ENCODE data around the gene ZNF618. TPM values are rescaled to one million over a fixed set of nuclear protein-coding genes. Genes with fewer than 3 reads are reported as not detected.

ZNF618 gene
- total and polyA plus RNA-seq, 5 experiments from 2014 or later: 0.47 to 1.1 (median 0.69) TPM

- Mint-ChIP-seq H3K4me3 (no peak overlapping the region), H3K36me3 (peaks cover 0 to 26% (median 6%) of the 10 kb centered on the region in 3 donors), H3K27me3 (peaks cover 0 to 11% (median 6%) of the 10 kb centered on the region in 5 donors), H3K4me1 (peaks cover 0 to 5% (median 0%) of the 10 kb centered on the region in 4 donors), H3K9me3 (peaks cover 0 to 27% (median 11%) of the 10 kb centered on the region in 9 donors), H3K27ac (no peak overlapping the region)
- ATAC-seq (no peak), DNase-seq (no peak)
- POLR2A ChIA-PET: no interaction called here
Measured at GRCh38 chr9:113901221-113901688, 25.1 kb downstream of the ZNF618 start.

DNA sequence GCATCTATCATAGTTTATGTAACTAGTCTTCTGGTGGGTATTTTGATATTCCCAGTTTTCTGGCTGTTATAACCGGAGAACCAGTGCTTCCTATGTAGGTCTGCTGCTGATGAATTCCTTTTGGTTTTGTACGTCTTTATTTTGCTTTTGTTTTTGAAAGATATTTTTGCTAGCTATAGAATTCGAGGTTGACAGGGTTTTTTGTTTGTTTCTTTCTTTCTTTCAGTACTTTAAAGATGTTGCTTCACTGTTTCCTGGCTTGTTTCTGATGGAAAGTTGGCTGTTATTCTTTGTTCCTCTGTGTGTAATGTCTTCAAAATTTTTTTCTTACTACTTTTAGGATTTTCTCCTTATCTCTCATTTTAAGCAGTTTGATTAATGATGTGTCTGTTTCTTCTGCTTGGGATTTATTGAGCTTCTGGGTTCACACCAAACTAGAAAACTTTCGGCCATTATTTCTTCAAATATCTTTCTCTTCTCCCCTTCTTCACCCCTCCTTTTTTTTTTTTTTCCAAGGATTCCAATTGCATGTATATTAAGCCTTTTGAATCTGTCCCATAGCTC lies 27.5 kb downstream of the ZNF618 start:
- no peaks in the 10 kb centered on the region for H3K4me1 Mint-ChIP-seq
- peaks cover 0 to 7% (median 0%) of the 10 kb centered on the region in 5 donors for H3K27me3 Mint-ChIP-seq
- H3K4me3 Mint-ChIP-seq: no peak overlapping the region
- peaks cover 0 to 21% (median 11%) of the 10 kb centered on the region in 9 donors for H3K9me3 Mint-ChIP-seq
- H3K36me3 Mint-ChIP-seq: peaks cover 0 to 17% (median 6%) of the 10 kb centered on the region in 3 donors
- POLR2A ChIA-PET: no interaction called here
- peak overlapping the region in 1 of 10 donors; percentile 7 for H3K27ac Mint-ChIP-seq
- DNase-seq: no peak
- ATAC-seq: no peak

GRCh38 chr9:113906411-113907110 lies 30.5 kb downstream of the ZNF618 start:
- peaks cover 0 to 17% (median 6%) of the 10 kb centered on the region in 3 donors for H3K36me3 Mint-ChIP-seq
- peaks cover 0 to 6% (median 0%) of the 10 kb centered on the region in 5 donors for H3K27me3 Mint-ChIP-seq
- POLR2A ChIA-PET: no interaction called here
- ATAC-seq (no peak), DNase-seq (no peak)
- H3K27ac Mint-ChIP-seq: no peak overlapping the region
- H3K4me1 Mint-ChIP-seq: no peaks in the 10 kb centered on the region
- H3K4me3 Mint-ChIP-seq: no peak overlapping the region
- peaks cover 0 to 21% (median 11%) of the 10 kb centered on the region in 9 donors for H3K9me3 Mint-ChIP-seq

DNA sequence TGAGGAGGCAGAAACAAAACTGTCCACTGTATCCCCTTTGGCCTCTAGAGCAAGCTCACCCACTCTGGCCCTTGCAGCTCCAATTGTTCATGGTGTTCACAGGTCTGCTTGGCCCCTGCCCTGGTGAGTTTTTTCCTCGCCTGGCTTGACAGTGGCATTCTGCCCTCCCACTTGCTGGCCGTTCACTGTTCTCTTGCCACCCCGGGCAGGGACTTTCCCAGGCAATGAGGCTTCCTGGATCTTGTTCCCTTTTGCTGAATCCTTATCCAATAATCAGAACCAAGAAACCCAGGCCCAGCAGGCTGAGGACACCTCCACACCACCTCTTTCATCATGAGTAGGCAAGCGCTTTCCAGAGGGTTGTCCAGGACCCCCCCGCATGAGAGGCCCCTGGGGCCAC lies 31.2 kb downstream of the ZNF618 start:
- POLR2A ChIA-PET: no interaction called here
- no peaks in the 10 kb centered on the region for H3K4me1 Mint-ChIP-seq
- peaks cover 0 to 21% (median 11%) of the 10 kb centered on the region in 9 donors for H3K9me3 Mint-ChIP-seq
- DNase-seq: no peak
- H3K36me3 Mint-ChIP-seq: peaks cover 0 to 17% (median 6%) of the 10 kb centered on the region in 3 donors
- ATAC-seq: no peak
- H3K4me3 Mint-ChIP-seq: no peak overlapping the region
- peaks cover 0 to 6% (median 0%) of the 10 kb centered on the region in 5 donors for H3K27me3 Mint-ChIP-seq
- no peak overlapping the region for H3K27ac Mint-ChIP-seq

DNA sequence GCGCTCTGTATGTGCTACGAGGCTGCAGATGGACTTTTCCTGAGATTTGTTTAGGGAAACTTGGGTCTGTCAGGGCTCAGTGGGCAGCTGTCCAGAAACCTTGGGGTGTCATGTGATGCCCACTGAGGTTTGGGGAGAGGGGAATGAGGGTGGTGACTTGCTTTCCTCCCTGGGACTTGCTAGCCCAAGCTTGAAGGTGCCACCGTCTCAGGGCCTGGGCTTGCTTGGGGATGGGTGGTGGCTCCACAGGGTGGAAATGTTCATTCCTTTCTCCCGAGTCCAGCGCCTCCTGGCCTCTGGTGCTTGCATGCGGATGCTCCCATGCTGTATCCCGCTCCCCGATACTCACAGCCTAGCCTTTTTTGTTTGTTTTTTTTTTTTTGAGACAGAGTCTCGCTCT lies 33.3 kb downstream of the ZNF618 start:
- peaks cover 0 to 7% (median 2%) of the 10 kb centered on the region in 9 donors for H3K9me3 Mint-ChIP-seq
- ATAC-seq: no peak

DNA sequence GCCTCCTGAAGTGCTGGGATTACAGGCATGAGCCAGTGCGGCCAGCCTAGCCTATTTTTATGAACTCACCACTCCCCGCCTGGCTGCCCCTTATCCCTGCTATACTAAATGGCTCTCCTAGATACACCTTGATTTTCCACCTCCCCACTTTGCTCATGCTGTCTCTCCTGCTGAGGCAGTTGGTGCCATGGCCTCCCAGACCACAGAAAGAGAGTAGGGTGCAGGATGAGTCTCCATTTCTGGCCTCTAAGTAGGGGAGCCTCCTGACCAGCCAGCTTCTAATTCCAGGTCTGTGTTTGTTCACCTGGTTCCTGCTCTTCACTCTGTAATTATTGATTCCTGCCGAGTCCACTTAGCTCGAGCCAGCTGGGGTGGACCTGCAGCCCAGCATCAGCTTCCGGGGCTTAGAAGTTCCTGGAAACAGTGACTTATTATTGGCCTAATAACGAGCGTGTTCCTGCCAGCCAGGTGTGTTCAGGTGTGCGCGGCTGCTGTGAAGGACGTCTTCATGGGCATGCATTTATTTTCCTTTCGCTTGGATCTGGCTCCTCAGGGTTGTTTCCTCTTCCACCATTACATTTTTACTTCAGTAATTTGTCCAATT lies 34.0 kb downstream of the ZNF618 start:
- no peaks in the 10 kb centered on the region for H3K4me1 Mint-ChIP-seq
- H3K27me3 Mint-ChIP-seq: peaks cover 0 to 6% (median 0%) of the 10 kb centered on the region in 5 donors
- ATAC-seq (no peak), DNase-seq (no peak)
- peaks cover 0 to under 1% (median 0%) of the 10 kb centered on the region in 9 donors for H3K9me3 Mint-ChIP-seq
- no peaks in the 10 kb centered on the region for H3K36me3 Mint-ChIP-seq
- POLR2A ChIA-PET: no interaction called here
- H3K27ac Mint-ChIP-seq: peak overlapping the region in 1 of 10 donors; percentile 66
- no peak overlapping the region for H3K4me3 Mint-ChIP-seq

More for the DNA sequence above, 33.3 kb downstream of the ZNF618 start:
- H3K4me1 Mint-ChIP-seq: no peaks in the 10 kb centered on the region
- peaks cover 0 to 5% (median 0%) of the 10 kb centered on the region in 3 donors for H3K36me3 Mint-ChIP-seq
- POLR2A ChIA-PET: no interaction called here
- no peak overlapping the region for H3K27ac Mint-ChIP-seq
- peaks cover 0 to 6% (median 0%) of the 10 kb centered on the region in 5 donors for H3K27me3 Mint-ChIP-seq
- no peak overlapping the region for H3K4me3 Mint-ChIP-seq
- DNase-seq: no peak

- Mint-ChIP-seq H3K27me3 (no peaks in the 10 kb centered on the region), H3K4me1 (peaks cover 0 to 1% (median 0%) of the 10 kb centered on the region in 4 donors), H3K9me3 (no peaks in the 10 kb centered on the region), H3K36me3 (no peaks in the 10 kb centered on the region), H3K4me3 (no peak overlapping the region), H3K27ac (no peak overlapping the region)
- ATAC-seq (no peak), DNase-seq (no peak)
- POLR2A ChIA-PET: no interaction called here
Measured at GRCh38 chr9:113911850-113912557, 35.9 kb downstream of the ZNF618 start.

DNA sequence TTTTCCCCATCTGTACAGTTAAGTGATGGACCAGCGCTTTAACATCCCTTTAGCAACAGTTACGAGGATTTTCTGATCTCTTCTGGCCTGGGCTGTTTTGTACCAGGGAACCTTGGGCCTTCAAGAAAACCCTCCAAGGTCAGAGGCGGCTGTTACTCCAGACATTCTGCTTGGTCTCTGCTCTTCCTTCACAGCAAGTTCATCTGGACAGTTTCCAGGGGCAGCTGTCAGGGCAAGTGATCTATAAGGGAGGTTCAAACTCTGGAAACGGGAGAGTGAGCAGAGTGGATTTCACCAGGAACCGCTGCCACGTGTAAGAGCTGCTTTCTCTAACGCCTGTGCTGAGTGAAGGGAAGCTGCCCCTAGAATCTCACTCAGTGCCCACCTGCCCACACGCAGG lies 36.7 kb downstream of the ZNF618 start:
- POLR2A ChIA-PET: no interaction called here

GRCh38 chr9:113913426-113914195 lies 37.5 kb downstream of the ZNF618 start:
- Mint-ChIP-seq H3K27ac (no peak overlapping the region), H3K4me1 (peaks cover 0 to 1% (median 0%) of the 10 kb centered on the region in 4 donors), H3K36me3 (no peaks in the 10 kb centered on the region), H3K27me3 (no peaks in the 10 kb centered on the region), H3K4me3 (no peak overlapping the region), H3K9me3 (no peaks in the 10 kb centered on the region)
- DNase-seq (no peak), ATAC-seq (no peak)
- POLR2A ChIA-PET: no interaction called here

More for the DNA sequence above, 36.7 kb downstream of the ZNF618 start:
- Mint-ChIP-seq H3K4me1 (peaks cover 0 to 1% (median 0%) of the 10 kb centered on the region in 4 donors), H3K36me3 (no peaks in the 10 kb centered on the region), H3K27ac (no peak overlapping the region), H3K4me3 (no peak overlapping the region), H3K27me3 (no peaks in the 10 kb centered on the region), H3K9me3 (no peaks in the 10 kb centered on the region)
- DNase-seq: no peak
- ATAC-seq: no peak

- H3K36me3 Mint-ChIP-seq: no peaks in the 10 kb centered on the region
- H3K27me3 Mint-ChIP-seq: no peaks in the 10 kb centered on the region
- ATAC-seq (no peak), DNase-seq (no peak)
- no peak overlapping the region for H3K27ac Mint-ChIP-seq
- POLR2A ChIA-PET: no interaction called here
- no peak overlapping the region for H3K4me3 Mint-ChIP-seq
- H3K9me3 Mint-ChIP-seq: no peaks in the 10 kb centered on the region
- H3K4me1 Mint-ChIP-seq: peaks cover 0 to 1% (median 0%) of the 10 kb centered on the region in 4 donors
Measured at GRCh38 chr9:113914517-113914916, 38.4 kb downstream of the ZNF618 start.

DNA sequence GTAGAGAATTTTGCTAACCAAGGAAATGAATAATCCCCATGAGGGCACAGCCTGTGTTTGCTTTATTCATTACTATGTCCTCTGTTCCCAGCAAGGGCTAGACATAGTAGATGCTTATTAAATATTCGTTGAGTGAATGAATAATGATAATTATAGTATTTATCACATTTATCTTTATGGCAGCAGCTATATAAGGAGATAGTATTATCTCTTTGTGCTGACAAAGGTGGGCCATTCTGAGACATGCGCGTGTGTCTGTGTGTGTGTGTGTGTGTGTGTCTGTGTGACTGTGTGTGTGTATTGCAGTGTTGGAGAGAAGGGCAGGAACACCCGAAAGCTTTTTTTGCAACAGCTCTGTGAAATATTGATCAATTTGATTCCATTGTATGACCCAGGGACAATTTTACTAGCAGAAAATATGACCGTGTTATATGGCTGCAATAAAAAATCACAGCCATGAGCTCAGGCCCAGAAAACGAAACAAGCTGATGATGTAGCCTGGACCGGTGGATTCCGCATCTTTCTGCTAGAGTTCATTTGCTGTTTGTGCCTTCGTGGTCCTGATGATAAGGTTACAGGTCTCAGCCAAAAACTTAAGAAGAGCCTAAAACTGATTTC lies 39.8 kb downstream of the ZNF618 start:
- DNase-seq (no peak), ATAC-seq (no peak)
- H3K9me3 Mint-ChIP-seq: no peaks in the 10 kb centered on the region
- H3K27me3 Mint-ChIP-seq: no peaks in the 10 kb centered on the region
- H3K36me3 Mint-ChIP-seq: no peaks in the 10 kb centered on the region
- no peak overlapping the region for H3K4me3 Mint-ChIP-seq
- POLR2A ChIA-PET: interaction anchor here (0.6 kb wide), 1 partner anchor 244 kb away, joined by 4 read pairs; no protein-coding TSS in a partner anchor
- no peak overlapping the region for H3K27ac Mint-ChIP-seq
- peaks cover 0 to 1% (median 0%) of the 10 kb centered on the region in 4 donors for H3K4me1 Mint-ChIP-seq

DNA sequence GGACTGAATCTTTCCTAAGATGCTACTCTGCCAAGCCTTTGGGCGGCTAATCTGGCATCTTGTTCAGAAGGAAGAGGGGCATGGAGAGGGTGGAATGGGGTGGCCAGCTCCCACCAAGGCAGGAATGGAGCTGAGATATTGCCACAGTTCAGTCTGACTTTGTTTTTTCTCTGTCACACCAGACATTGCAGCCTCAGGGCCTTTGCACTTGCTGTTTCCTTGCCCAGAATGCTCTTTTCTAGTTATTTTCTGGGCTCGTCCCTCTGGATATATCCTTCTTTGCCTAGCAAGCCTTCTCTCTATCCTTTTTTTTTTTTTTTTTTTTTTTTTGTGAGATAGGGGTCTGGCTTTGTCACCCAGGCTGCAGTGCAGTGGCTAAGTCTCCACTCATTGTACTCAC lies 40.8 kb downstream of the ZNF618 start:
- Mint-ChIP-seq H3K4me1 (peaks cover 0 to 1% (median 0%) of the 10 kb centered on the region in 4 donors), H3K36me3 (peaks cover 0 to under 1% (median 0%) of the 10 kb centered on the region in 3 donors)

More for the DNA sequence above, 40.8 kb downstream of the ZNF618 start:
- POLR2A ChIA-PET: no interaction called here
- H3K27me3 Mint-ChIP-seq: no peaks in the 10 kb centered on the region
- no peak overlapping the region for H3K27ac Mint-ChIP-seq
- peaks cover 0 to 3% (median 0%) of the 10 kb centered on the region in 9 donors for H3K9me3 Mint-ChIP-seq
- DNase-seq (no peak), ATAC-seq (no peak)
- no peak overlapping the region for H3K4me3 Mint-ChIP-seq

Measured in naive thymus-derived CD8-positive, alpha-beta T cell (primary cell).